ENCODE data around the gene GIPC3.

- TF ChIP-seq, protein P1, sequence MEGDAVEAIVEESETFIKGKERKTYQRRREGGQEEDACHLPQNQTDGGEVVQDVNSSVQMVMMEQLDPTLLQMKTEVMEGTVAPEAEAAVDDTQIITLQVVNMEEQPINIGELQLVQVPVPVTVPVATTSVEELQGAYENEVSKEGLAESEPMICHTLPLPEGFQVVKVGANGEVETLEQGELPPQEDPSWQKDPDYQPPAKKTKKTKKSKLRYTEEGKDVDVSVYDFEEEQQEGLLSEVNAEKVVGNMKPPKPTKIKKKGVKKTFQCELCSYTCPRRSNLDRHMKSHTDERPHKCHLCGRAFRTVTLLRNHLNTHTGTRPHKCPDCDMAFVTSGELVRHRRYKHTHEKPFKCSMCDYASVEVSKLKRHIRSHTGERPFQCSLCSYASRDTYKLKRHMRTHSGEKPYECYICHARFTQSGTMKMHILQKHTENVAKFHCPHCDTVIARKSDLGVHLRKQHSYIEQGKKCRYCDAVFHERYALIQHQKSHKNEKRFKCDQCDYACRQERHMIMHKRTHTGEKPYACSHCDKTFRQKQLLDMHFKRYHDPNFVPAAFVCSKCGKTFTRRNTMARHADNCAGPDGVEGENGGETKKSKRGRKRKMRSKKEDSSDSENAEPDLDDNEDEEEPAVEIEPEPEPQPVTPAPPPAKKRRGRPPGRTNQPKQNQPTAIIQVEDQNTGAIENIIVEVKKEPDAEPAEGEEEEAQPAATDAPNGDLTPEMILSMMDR (IDR thresholded peaks at IDR 0.05; ENCODE audit: low read depth, low read length, missing input control) = no peak
- TF ChIP-seq GABPA (IDR thresholded peaks at IDR 0.05 in 1 of 2, conservative IDR thresholded peaks at IDR 0.05 in 1 of 2) (no peak), EGR1 (IDR thresholded peaks at IDR 0.05; ENCODE audit: low read depth in 2 of 2) (no peak), TAF1 (conservative IDR thresholded peaks at IDR 0.05) (no peak), REST (IDR thresholded peaks at IDR 0.05) (no peak), SP1 (IDR thresholded peaks at IDR 0.05) (no peak)
- TF ChIP-seq, protein P2, sequence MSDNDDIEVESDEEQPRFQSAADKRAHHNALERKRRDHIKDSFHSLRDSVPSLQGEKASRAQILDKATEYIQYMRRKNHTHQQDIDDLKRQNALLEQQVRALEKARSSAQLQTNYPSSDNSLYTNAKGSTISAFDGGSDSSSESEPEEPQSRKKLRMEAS (IDR thresholded peaks at IDR 0.05) = no peak
- TF ChIP-seq, protein P3, sequence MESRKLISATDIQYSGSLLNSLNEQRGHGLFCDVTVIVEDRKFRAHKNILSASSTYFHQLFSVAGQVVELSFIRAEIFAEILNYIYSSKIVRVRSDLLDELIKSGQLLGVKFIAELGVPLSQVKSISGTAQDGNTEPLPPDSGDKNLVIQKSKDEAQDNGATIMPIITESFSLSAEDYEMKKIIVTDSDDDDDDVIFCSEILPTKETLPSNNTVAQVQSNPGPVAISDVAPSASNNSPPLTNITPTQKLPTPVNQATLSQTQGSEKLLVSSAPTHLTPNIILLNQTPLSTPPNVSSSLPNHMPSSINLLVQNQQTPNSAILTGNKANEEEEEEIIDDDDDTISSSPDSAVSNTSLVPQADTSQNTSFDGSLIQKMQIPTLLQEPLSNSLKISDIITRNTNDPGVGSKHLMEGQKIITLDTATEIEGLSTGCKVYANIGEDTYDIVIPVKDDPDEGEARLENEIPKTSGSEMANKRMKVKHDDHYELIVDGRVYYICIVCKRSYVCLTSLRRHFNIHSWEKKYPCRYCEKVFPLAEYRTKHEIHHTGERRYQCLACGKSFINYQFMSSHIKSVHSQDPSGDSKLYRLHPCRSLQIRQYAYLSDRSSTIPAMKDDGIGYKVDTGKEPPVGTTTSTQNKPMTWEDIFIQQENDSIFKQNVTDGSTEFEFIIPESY (IDR thresholded peaks at IDR 0.05) = no peak
Measured at GRCh38 chr19:3633559-3633988, 48.3 kb downstream of the GIPC3 start.
